HG02852 (cell line): Measurements from ENCODE around the gene IQGAP3.
"Not testable (repeated sequence)": the region's sequence is repeated elsewhere in the genome, so short reads cannot be mapped to it uniquely, and the experiment has no call there.

Experiments used
- ATAC-seq: cut with Tn5 transposase; IDR thresholded peaks from one replicate; pipeline ENCODE4 v1.9.1; 2021; ENCODE audit warnings: mild to moderate bottlenecking, moderate library complexity; ENCODE audit not compliant: unreplicated experiment

IQGAP3 gene

GRCh38 chr1:156572663-156573018 lies 276 bp upstream of the IQGAP3 start:
- ATAC-seq, result no peak

- ATAC-seq, result no peak
Observed at GRCh38 chr1:156571261-156571852, 1.0 kb downstream of the IQGAP3 start.

GRCh38 chr1:156566436-156566835 lies 5.9 kb downstream of the IQGAP3 start:
- ATAC-seq, result no peak

DNA sequence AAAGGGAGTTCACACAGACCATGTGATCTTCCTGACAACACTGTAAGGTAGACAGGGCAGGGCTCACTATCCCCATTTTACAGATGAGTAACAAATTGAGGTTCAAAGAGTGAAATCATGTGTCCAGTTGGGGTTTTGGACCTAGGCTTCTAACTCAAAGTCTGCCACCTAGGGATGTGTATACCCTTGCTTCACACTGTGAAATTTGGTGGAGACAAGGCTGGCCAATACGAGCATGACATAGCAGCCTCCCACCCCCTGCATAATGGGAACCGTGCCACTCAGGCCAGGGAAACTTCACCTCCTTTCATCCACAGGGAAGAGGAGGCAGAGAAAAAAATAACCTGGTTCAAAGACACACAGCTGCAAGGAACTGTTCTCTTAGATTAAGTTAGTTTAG lies 6.8 kb downstream of the IQGAP3 start:
- ATAC-seq, result no peak

GRCh38 chr1:156560585-156561163 lies 11.7 kb downstream of the IQGAP3 start:
- ATAC-seq, result no peak

DNA sequence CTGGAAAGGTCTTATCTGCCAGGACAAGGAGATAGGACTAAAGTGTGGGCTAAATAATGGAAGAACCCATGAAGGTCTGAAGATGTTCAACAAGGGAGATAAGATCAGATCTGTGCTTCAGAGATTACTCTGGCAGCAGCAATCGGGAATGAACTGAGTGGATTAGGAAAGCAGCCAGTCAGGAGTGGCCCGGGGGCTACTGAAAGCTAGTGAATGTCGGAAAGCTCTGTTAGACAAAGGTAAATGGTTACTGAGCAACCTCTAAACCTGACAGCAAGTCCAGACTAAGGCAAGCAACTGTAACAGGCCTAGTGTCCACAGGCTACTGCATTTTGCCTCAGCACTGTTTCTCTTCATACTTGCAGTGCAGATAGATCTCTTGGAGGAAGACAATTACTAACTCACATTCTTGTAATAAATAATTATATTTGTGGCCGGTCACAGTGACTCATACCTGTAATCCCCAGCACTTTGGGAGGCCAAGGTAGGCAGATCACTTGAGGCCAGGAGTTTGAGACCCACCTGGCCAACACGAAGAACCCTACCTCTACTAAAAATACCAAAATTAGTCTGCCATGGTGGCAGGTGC lies 12.5 kb downstream of the IQGAP3 start:
- no peak for ATAC-seq

GRCh38 chr1:156559086-156559796 lies 13.1 kb downstream of the IQGAP3 start:
- ATAC-seq, result no peak

DNA sequence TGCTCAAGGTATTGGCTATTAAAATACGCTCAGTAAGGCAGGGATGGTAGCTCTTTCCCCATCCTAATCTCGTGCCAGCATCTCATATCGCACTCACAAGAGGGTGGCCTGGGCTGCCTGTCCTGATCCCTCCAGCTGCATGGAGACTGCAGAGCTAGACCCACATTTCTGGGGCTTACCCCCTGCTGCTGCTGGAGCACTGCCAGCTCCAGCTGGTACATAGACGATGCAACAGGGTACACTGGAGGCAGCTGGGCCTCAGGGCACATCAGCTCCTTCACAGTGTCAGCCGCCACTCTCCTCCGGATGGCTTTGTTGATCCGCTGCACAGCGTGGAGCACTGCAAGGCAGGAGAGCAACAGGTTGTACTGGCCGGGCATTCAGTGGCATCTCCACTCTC lies 16.0 kb downstream of the IQGAP3 start:
- no peak for ATAC-seq

- ATAC-seq, result no peak
Observed at GRCh38 chr1:156555715-156556114, 16.6 kb downstream of the IQGAP3 start.

DNA sequence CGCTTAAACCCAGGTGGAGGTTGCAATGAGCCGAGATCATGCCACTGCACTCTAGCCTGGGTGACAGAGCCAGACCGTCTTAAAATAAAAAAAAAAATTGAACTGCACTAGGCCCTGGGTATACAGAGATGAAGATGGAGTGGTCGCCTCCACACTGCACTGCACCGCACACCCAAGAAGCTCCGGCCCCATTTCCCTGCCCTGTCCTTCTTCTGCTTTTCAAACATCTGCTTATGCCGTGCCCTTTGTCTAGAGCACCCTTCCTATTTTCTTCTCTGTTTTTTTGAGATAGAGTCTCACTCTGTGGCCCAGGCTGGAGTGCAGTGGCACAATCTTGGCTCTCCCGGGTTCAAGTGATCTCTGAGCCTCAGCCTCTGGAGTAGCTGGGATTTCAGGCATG lies 17.4 kb downstream of the IQGAP3 start:
- no peak for ATAC-seq

- no peak for ATAC-seq
Observed at GRCh38 chr1:156553860-156554485, 18.4 kb downstream of the IQGAP3 start.

- not testable (repeated sequence) for ATAC-seq
Observed at GRCh38 chr1:156552937-156553336, 19.4 kb downstream of the IQGAP3 start.

DNA sequence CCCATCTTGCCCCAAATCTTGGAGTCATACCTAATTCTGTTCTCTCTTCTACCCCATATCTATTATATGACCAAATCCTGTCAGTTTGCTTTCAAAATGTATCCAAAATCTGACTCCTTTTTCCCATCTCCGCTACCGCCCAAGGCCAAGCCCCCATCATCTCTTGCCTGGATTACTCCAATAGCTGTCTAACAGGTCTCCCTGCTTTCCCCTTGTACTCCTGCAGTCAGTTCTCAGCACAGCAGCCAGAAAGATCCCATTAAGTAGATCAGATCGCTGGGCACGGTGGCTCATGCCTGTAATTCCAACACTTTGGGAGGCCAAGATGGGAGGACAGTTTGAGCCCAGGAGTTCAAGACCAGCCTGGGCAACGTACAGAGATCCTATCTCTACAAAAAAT lies 19.8 kb downstream of the IQGAP3 start:
- ATAC-seq, result no peak

- ATAC-seq, result no peak
Observed at GRCh38 chr1:156551869-156552268, 20.5 kb downstream of the IQGAP3 start.

GRCh38 chr1:156551066-156551643 lies 21.2 kb downstream of the IQGAP3 start:
- no peak for ATAC-seq

- ATAC-seq, result no peak
Observed at GRCh38 chr1:156550346-156550745, 22.0 kb downstream of the IQGAP3 start.

DNA sequence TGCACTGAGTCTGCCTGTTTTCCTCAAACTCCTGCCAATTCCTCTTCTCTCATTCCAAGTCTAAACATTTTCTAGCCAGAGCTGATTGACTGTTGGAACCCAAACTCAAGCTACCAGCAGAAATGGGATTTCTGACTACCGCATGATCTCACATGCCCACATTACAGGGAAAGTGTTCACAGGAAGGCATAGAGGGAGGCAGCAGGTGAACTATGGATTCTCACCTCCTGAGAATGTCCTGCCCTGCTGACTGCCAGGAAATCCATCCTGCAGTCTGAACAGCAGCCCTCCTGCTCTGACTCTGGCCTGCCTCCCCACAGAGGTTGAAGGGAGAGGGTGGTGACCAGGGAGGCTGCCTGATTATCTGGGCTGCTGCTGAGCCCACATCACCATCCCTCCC lies 22.5 kb downstream of the IQGAP3 start:
- no peak for ATAC-seq

- no peak for ATAC-seq
Observed at GRCh38 chr1:156549390-156549789, 23.0 kb downstream of the IQGAP3 start.

DNA sequence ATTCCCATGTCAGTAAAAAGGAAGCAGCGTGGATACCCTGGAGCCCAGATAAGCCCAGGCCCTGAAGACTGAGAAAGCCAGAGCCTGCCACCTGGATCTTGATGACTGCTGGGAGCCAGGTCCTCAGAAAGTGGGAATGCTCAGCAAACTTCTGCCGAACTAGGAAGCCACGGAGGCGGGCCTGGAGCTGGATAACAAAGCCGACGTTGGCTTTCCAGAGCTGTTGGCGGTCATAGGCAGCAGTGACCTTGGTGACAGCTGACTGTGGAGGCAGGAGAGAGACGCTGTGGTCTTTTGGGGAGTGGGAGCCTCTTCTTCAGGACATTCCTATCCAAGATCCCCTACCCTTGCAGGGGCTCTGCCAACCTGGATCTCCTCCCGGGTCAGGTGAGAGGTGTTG lies 24.4 kb downstream of the IQGAP3 start:
- no peak for ATAC-seq

- no peak for ATAC-seq
Observed at GRCh38 chr1:156547434-156547833, 24.9 kb downstream of the IQGAP3 start.

DNA sequence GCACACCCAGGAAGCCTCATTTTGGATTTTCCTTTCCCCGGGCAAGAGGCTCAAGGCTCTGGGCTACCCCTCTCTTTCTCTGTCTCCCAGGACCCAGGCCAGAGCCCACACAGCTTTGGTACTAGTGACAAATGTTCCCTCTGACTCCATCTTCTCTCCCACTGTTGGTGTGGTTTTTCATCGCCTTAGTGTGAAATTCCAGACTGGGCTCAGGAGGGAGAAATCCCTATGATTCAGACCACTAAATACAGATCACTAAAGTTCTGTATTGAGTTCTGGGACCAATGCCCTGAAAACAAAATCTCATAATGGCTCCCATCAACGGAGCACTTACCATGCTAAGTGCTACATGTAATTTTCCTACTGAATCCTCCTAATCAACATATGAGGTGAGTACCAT lies 26.1 kb downstream of the IQGAP3 start:
- ATAC-seq, result no peak
